Lower lobe of right lung (tissue), 2 donors: ENCODE results near the gene LRP1B. TPM values are rescaled to one million over a fixed set of nuclear protein-coding genes. Genes with fewer than 3 reads are reported as not detected.
"Not testable (repeated sequence)": the region's sequence is repeated elsewhere in the genome, so short reads cannot be mapped to it uniquely, and the experiment has no call there.

ENCODE experiments used
- ATAC-seq, 2 donors: fragments of 200-7000 bp; cut with Tn5 transposase; one replicate each; pipeline ENCODE4 v1.9.1; 2020 to 2022; ENCODE audit warnings: mild to moderate bottlenecking in 2 of 2, moderate library complexity in 2 of 2
- DNase-seq: peaks from one replicate; pipeline ENCODE4 v3.0.0-alpha.2; 2020
- H3K27ac ChIP-seq: fragments of 200-600 bp; one replicate; pipeline ENCODE4 v1.8.0; 2022
- H3K27me3 ChIP-seq: fragments of 200-600 bp; one replicate; pipeline ENCODE4 v1.8.0; 2022; ENCODE audit warnings: low read depth
- H3K36me3 ChIP-seq: fragments of 200-600 bp; one replicate; pipeline ENCODE4 v1.8.0; 2022; ENCODE audit warnings: mild to moderate bottlenecking
- H3K4me1 ChIP-seq: fragments of 200-600 bp; one replicate; pipeline ENCODE4 v1.8.0; 2022
- H3K4me3 ChIP-seq: fragments of 200-600 bp; one replicate; pipeline ENCODE4 v1.8.0; 2022; ENCODE audit warnings: mild to moderate bottlenecking
- H3K9me3 ChIP-seq: fragments of 200-600 bp; one replicate; pipeline ENCODE4 v1.8.0; 2022
- CTCF ChIP-seq: fragments of 200-600 bp; IDR thresholded peaks from one replicate; pipeline ENCODE4 v1.8.0; 2022; ENCODE audit warnings: antibody characterized with exemption, mild to moderate bottlenecking
- intact Hi-C: fragments of 100-400 bp; cut with DNase I; formaldehyde crosslinking; loops from one replicate; pipeline ENCODE4 v1.11.0; 2022
- total RNA-seq: library from RNA; stranded (reverse); fragmentation: NEBNext Ultra II Directional; extraction: Animal tissue kit (Norgen Biotek cat#: 25700); gene quantifications from one replicate; pipeline ENCODE4 v1.2.1, GENCODE V29; 2021
- donor health status: DM: no; HTN: yes; CAD: no; lungs with severe emphysema.

The LRP1B gene
- total RNA-seq, 1 donor from 2014 or later = 0.09 TPM

- Histone ChIP-seq H3K27me3 (no peaks in the 10 kb centered on the region), H3K9me3 (no peaks in the 10 kb centered on the region), H3K4me1 (no peaks in the 10 kb centered on the region), H3K4me3 (no peak overlapping the region), H3K36me3 (no peaks in the 10 kb centered on the region), H3K27ac (no peak overlapping the region)
- intact Hi-C loops = no loop called here
- no peak for DNase-seq
- no peak for TF ChIP-seq CTCF
- no peak for ATAC-seq
These were observed 1777.3 kb downstream of the LRP1B start for GRCh38 chr2:140353541-140353940.

- intact Hi-C loops = no loop called here
These were observed 1779.1 kb downstream of the LRP1B start for GRCh38 chr2:140351692-140352091.

GRCh38 chr2:140349695-140350094 is 1781.1 kb downstream of the LRP1B start:
- no peak for TF ChIP-seq CTCF
- Histone ChIP-seq H3K4me1 (no peaks in the 10 kb centered on the region), H3K27me3 (no peaks in the 10 kb centered on the region), H3K9me3 (no peaks in the 10 kb centered on the region), H3K36me3 (no peaks in the 10 kb centered on the region), H3K27ac (no peak overlapping the region), H3K4me3 (no peak overlapping the region)
- DNase-seq = no peak
- ATAC-seq = no peak
- intact Hi-C loops = no loop called here

More at GRCh38 chr2:140351692-140352091, 1779.1 kb downstream of the LRP1B start:
- H3K4me1 ChIP-seq = no peaks in the 10 kb centered on the region
- H3K4me3 ChIP-seq = no peak overlapping the region
- H3K27me3 ChIP-seq = no peaks in the 10 kb centered on the region
- no peak for TF ChIP-seq CTCF
- H3K9me3 ChIP-seq = no peaks in the 10 kb centered on the region
- no peak overlapping the region for H3K27ac ChIP-seq
- H3K36me3 ChIP-seq = no peaks in the 10 kb centered on the region
- no peak for DNase-seq
- ATAC-seq = no peak

GRCh38 chr2:140348826-140349225 is 1782.0 kb downstream of the LRP1B start:
- no peak for DNase-seq
- Histone ChIP-seq H3K4me3 (no peak overlapping the region), H3K9me3 (no peaks in the 10 kb centered on the region), H3K27ac (no peak overlapping the region), H3K4me1 (no peaks in the 10 kb centered on the region), H3K27me3 (no peaks in the 10 kb centered on the region), H3K36me3 (no peaks in the 10 kb centered on the region)
- ATAC-seq = no peak
- no peak for TF ChIP-seq CTCF
- intact Hi-C loops = no loop called here

- TF ChIP-seq CTCF = no peak
- no peaks in the 10 kb centered on the region for H3K36me3 ChIP-seq
- no peaks in the 10 kb centered on the region for H3K4me1 ChIP-seq
- no peaks in the 10 kb centered on the region for H3K9me3 ChIP-seq
- H3K27me3 ChIP-seq = no peaks in the 10 kb centered on the region
- intact Hi-C loops = no loop called here
- H3K4me3 ChIP-seq = no peak overlapping the region
- DNase-seq (no peak), ATAC-seq (no peak)
- no peak overlapping the region for H3K27ac ChIP-seq
These were observed 1786.0 kb downstream of the LRP1B start for GRCh38 chr2:140344838-140345237.

- ATAC-seq, H3K9me3 ChIP-seq, H3K27me3 ChIP-seq, H3K36me3 ChIP-seq, H3K27ac ChIP-seq, DNase-seq, H3K4me1 ChIP-seq, intact Hi-C loops, H3K4me3 ChIP-seq: not testable (repeated sequence)
These were observed 1786.5 kb downstream of the LRP1B start for GRCh38 chr2:140344266-140344665.
